Immature natural killer cell (primary cell): ENCODE results near the gene TMEM184B. TPM values are rescaled to one million over a fixed set of nuclear protein-coding genes. Genes with fewer than 3 reads are reported as not detected.

Experiments used
- DNase-seq, 3 donors: peaks; one replicate each; pipeline ENCODE4 v3.0.0; 2022; ENCODE audit warnings: mixed read lengths in 1 of 3
- H3K27ac Mint-ChIP-seq, 6 donors: one replicate each; pipeline ENCODE4 v1.8.0; 2020; ENCODE audit warnings: mixed read lengths in 6 of 6, mild to moderate bottlenecking in 5 of 6, inconsistent platforms in 4 of 6, moderate library complexity in 3 of 6
- H3K27me3 Mint-ChIP-seq, 3 donors: one replicate each; pipeline ENCODE4 v1.8.0; 2020 to 2021; ENCODE audit warnings: low read depth in 3 of 3, mild to moderate bottlenecking in 3 of 3, mixed read lengths in 3 of 3, moderate library complexity in 3 of 3, inconsistent platforms in 1 of 3
- H3K36me3 Mint-ChIP-seq, 3 donors: one replicate each; pipeline ENCODE4 v1.8.0; 2020; ENCODE audit warnings: mixed read lengths in 3 of 3, inconsistent platforms in 2 of 3, mild to moderate bottlenecking in 2 of 3
- H3K4me1 Mint-ChIP-seq, 2 donors: one replicate each; pipeline ENCODE4 v1.8.0; 2020; ENCODE audit warnings: inconsistent platforms in 2 of 2, mild to moderate bottlenecking in 2 of 2, mixed read lengths in 2 of 2, moderate library complexity in 1 of 2
- H3K4me3 Mint-ChIP-seq, 5 donors: one replicate each; pipeline ENCODE4 v1.8.0; 2020; ENCODE audit warnings: mild to moderate bottlenecking in 5 of 5, mixed read lengths in 5 of 5, inconsistent platforms in 3 of 5, moderate library complexity in 3 of 5
- H3K9me3 Mint-ChIP-seq, 6 donors: one replicate each; pipeline ENCODE4 v1.8.0; 2020; ENCODE audit warnings: mild to moderate bottlenecking in 6 of 6, mixed read lengths in 6 of 6, inconsistent platforms in 4 of 6, moderate library complexity in 3 of 6
- polyA plus RNA-seq, 3 donors: library from polyadenylated mRNA; unstranded; fragments of 300-500 nt; fragmentation: Illumina TruSeq; gene quantifications; one replicate each; pipeline ENCODE4 v1.2.3, GENCODE V29; 2021

Gene TMEM184B
- polyA plus RNA-seq, 3 donors from 2014 or later: 12.1 to 50.7 (median 30.3) TPM

DNA sequence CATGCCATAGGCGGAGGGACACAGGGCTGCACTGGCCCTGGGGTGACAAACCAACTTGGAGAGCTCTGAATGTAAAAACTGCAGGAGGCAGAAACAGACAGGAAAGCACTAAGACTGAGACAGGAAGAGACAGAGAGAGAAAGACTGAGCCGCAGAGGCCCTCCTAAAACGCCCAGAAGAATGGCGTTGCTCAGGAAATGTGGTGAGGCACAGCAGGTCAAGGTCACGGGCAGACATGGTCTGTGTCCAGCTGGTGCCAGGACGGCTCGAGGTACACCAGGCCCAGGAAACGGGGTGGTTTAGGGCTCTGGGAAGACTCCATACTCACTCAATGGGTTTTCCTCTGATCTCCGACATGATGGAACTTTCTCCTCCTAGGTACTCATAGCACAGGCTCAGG is 41.9 kb downstream of the TMEM184B start:
- H3K27ac Mint-ChIP-seq: peak overlapping the region; percentile 84 to 96 (median 94)
- peak overlapping the region in 3 of 5 donors; percentile 28 to 73 (median 33) for H3K4me3 Mint-ChIP-seq
- no peak for DNase-seq
- peaks cover 4 to 19% (median 14%) of the 10 kb centered on the region in 3 donors for H3K36me3 Mint-ChIP-seq
- peaks cover 30 to 32% of the 10 kb centered on the region in 2 donors for H3K4me1 Mint-ChIP-seq
- H3K9me3 Mint-ChIP-seq: no peaks in the 10 kb centered on the region
- peaks cover 0 to 3% (median 0%) of the 10 kb centered on the region in 3 donors for H3K27me3 Mint-ChIP-seq

DNA sequence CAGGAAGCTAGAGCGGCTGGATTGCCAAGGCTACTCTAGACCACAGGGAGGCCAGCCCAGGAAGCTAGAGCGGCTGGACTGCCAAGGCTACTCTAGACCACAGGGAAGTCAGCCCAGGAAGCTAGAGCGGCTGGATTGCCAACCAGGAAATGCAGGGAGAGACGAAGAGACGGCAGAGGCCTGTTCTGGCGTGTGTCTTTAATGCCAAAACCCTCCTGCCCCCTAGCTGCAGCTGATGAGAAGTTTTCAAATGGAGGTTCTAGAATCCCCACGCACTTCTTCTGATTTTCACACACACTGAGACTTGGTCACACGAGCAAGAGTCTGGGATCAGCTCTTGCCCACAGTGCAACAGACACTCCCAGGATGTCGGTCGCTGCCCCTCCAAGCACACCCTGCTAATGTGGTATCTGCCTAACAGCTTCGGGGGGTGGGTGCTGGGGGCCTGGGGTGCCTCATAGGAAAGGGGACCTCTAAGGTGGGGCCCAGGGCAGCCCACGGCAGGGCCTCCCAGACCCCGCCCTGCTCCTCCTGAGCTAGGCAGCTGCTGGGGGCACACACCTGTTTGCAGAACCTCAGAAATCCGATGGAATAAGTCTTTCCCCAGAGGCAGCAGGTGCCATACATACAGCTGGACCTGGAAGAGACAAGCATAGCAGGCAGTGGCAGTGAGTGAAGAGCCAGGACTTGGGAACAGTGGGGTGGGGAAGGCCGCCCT is 42.5 kb downstream of the TMEM184B start:
- Mint-ChIP-seq H3K27me3 (peaks cover 0 to 3% (median under 1%) of the 10 kb centered on the region in 3 donors), H3K4me3 (peak overlapping the region; percentile 19 to 73 (median 28)), H3K27ac (peak overlapping the region; percentile 84 to 96 (median 94)), H3K36me3 (peaks cover 4 to 17% (median 14%) of the 10 kb centered on the region in 3 donors), H3K9me3 (no peaks in the 10 kb centered on the region), H3K4me1 (peaks cover 30 to 32% of the 10 kb centered on the region in 2 donors)
- DNase-seq: peak; percentile 76 to 79 (median 78)

DNA sequence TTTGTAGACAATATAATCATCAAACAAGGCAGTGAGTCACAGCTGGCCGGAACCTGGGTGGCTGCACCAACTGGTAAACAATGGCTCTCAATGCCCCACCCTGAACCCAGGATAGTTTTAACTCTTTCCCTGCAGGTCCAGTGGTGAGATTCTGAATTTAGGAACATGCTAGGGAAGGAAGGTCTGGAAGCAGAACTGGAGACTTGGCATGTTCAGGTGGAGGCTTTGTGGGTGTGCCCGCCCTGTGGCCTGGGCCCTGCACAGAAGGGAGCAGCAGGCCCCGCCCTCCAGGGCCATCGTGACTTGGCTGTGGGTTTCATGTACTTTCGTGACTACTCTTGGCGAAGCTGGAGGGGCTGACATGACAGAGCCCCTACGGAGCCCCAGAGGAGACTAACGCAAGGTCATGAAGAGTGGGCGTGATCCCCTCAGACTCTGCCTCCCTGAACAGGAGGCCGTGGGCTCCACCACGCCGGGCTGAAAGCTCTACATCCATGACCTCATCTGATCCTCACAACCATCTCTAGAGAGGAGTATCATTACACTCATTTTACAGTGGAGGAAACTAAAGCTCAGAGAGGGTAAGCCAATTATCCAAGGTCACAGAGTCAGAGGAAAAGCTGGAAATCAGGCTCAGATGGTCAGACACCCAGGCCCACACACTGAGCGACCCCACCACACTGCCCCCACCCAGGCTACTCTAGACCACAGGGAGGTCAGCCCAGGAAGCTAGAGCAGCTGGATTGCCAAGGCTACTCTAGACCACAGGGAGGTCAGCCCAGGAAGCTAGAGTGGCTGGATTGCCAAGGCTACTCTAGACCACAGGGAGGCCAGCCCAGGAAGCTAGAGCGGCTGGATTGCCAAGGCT is 43.7 kb downstream of the TMEM184B start:
- H3K4me1 Mint-ChIP-seq: peaks cover 28 to 32% of the 10 kb centered on the region in 2 donors
- peaks cover 4 to 18% (median 9%) of the 10 kb centered on the region in 3 donors for H3K36me3 Mint-ChIP-seq
- peak in 2 of 3 donors; percentile 3 to 29 for DNase-seq
- no peaks in the 10 kb centered on the region for H3K9me3 Mint-ChIP-seq
- peak overlapping the region; percentile 55 to 69 (median 61) for H3K4me3 Mint-ChIP-seq
- H3K27ac Mint-ChIP-seq: peak overlapping the region; percentile 80 to 98 (median 90)
- H3K27me3 Mint-ChIP-seq: peaks cover 0 to 3% (median 2%) of the 10 kb centered on the region in 3 donors

DNA sequence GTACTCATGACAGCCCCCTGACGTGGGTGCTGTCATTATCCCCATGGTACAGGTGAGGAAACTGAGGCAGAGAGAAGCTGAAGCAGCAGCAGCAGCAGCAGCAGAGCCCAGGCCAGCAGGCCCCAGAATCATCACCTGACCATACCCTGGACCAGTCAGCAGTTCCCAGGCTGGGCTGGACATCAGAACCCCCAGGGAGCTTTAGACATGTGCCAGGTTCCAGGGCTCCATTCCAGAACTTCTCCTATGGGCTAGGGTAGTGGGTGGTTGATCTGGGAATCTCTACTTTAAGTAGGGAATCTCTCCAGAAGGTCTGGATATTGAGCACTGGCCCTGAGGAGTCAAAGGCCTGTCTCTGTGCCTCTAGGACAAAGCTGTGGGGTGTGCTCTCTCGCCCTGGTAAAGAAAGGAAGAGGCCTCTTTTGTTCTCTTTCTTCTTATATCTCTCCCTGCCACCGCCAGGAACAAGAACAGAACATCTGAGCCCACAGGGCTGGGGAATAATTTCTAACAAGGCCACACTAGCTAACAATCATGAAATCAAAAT is 44.4 kb downstream of the TMEM184B start:
- H3K27ac Mint-ChIP-seq: peak overlapping the region; percentile 80 to 98 (median 90)
- peak overlapping the region; percentile 55 to 69 (median 61) for H3K4me3 Mint-ChIP-seq

DNA sequence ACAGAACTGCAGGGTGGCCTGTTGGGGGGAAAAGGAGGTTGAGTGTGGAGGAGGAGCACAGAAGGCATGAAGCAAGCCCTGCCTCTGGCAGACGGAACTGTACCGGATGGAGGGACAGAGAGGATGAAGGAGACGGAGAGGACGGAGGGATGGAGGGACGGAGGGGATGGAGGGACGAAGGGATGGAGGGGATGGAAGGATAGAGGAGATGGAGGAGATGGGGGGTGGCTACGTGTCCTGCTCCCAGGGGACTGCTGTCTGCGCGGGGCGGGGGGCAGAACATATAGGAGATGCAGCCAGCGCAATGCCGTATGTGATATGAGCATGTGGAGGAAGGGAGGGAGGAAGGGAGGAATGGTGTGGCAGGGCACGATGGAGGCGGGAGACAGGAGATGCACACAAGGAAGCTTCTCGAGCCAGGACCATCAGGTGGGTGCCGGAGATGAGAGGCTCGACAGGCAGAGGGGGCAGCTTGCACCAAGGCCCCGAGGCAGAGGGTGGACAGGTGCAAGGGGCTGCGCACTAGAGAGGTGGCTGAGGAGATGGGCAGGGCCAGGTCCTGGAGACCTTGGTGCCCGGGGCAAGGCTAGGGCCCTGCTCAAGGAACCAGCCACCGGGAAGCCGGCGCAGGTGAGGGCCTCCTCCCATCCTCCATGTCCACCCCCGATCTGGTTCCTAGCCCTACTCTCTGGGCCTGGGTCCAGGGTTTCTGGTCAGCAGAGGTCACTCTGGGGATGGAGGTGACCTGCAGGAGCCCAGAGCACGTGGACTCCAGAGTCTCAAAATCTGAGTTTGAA is 45.8 kb downstream of the TMEM184B start:
- DNase-seq: no peak
- Mint-ChIP-seq H3K27me3 (peaks cover 0 to 2% (median 2%) of the 10 kb centered on the region in 3 donors), H3K4me1 (peaks cover 28 to 32% of the 10 kb centered on the region in 2 donors), H3K27ac (peak overlapping the region in 2 of 6 donors; percentile 22 to 68), H3K9me3 (no peaks in the 10 kb centered on the region), H3K36me3 (peaks cover 8 to 19% (median 9%) of the 10 kb centered on the region in 3 donors), H3K4me3 (no peak overlapping the region)

More for the DNA sequence above, 44.4 kb downstream of the TMEM184B start:
- peaks cover 0 to 2% (median 2%) of the 10 kb centered on the region in 3 donors for H3K27me3 Mint-ChIP-seq
- H3K9me3 Mint-ChIP-seq: no peaks in the 10 kb centered on the region
- no peak for DNase-seq
- H3K36me3 Mint-ChIP-seq: peaks cover 4 to 16% (median 9%) of the 10 kb centered on the region in 3 donors
- peaks cover 28 to 32% of the 10 kb centered on the region in 2 donors for H3K4me1 Mint-ChIP-seq

DNA sequence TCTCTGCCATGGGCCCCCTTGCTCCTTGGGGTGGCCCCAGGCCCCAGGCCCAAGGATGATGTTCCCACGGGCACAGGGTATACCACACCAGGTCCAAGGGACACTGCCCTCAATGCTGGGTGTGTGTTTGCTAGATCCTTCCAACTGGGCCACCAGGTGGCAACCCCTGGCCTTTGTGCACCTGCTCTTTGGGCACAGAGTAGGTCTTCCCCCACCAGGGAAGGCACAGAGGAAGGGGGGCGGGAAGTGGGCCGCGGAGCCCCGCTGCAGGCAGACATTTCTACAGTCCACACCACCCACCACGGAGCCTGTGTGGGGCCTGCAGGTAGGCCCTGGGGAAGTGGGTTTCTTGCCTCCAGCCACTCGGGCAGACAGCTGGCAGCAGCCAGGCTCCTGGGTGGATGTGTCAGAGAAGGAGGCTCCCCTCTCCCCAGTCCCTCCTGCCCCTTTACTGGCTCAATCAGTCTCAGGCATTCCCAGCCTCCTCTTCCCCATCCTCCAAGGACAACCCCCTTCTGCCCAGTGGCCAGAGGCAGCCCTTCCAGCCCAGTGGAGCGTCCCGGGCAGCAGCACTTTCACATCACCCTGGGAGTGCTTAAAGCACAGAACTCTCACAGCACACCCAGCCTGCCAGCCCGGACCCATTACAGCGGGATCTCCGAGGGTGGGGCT is 49.4 kb downstream of the TMEM184B start:
- peaks cover 0 to 8% (median 4%) of the 10 kb centered on the region in 3 donors for H3K36me3 Mint-ChIP-seq
- peaks cover 15 to 17% of the 10 kb centered on the region in 2 donors for H3K4me1 Mint-ChIP-seq
- H3K4me3 Mint-ChIP-seq: no peak overlapping the region
- H3K9me3 Mint-ChIP-seq: no peaks in the 10 kb centered on the region
- DNase-seq: no peak
- H3K27ac Mint-ChIP-seq: peak overlapping the region in 1 of 6 donors; percentile 59
- H3K27me3 Mint-ChIP-seq: peaks cover 1 to 5% (median 4%) of the 10 kb centered on the region in 3 donors

DNA sequence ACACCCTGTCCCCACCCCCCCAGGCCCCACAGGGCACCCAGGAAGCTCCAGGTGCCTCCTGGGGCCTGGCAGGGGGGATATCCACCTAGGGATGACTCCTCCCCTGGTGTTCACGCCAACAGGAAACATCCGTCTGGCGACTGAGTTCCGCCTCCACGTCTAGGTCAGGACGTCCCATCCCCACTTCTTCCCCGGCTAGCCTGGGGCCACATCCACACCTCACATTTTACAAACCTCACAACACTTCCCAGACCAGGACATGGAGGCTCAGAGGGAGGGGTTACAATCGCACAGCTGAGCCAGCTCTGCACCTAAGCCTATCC is 50.1 kb downstream of the TMEM184B start:
- Mint-ChIP-seq H3K9me3 (no peaks in the 10 kb centered on the region), H3K36me3 (peaks cover 0 to 8% (median 4%) of the 10 kb centered on the region in 3 donors), H3K27me3 (peaks cover 8 to 12% (median 9%) of the 10 kb centered on the region in 3 donors), H3K27ac (peak overlapping the region in 1 of 6 donors; percentile 40), H3K4me3 (no peak overlapping the region), H3K4me1 (peaks cover 18% of the 10 kb centered on the region in 2 donors)
- DNase-seq: no peak

DNA sequence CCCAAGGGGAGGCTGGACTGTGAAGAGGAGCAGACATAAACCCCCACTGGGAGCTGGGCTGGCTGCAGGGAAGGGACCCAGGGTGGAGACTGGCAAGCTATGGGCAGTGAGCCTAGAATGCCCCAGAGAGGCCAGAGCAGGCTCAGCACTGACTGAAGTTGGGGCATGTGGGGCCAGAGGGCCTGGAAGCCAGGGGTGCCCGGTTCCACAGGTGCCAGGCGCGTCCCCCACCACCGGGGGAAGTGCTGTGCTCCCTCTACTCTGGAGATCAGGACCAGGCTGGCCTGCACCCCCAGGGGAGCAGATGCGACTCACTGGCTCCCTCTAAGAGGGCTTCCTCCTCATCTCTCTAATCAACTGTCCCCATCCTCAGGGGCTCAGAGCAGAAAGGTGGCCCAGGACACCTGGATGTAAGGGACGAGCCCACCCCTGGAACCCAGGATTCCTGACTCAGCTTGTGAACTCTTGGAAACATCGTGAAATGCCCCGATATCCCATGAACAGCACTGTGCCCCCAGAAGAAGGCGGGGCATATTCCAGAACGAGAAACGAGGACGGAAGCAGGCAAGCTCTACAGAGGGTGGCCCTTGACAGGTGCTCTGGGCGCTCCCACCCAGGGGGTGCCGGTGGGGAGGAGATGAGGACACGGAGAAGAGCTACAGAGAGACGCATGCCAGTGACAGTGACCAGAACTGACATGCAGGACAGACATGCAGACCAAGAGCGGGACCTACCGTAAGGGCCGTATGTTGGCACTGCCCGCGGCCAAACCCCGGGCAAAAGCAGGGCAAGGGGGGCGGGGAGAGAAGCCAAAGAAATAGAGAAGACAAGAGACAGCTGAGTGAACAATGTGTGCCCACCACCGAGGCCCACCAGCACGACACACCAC is 50.7 kb downstream of the TMEM184B start:
- DNase-seq: no peak
- Mint-ChIP-seq H3K36me3 (peaks cover 0 to 8% (median 4%) of the 10 kb centered on the region in 3 donors), H3K27ac (peak overlapping the region in 3 of 6 donors; percentile 40 to 59 (median 53)), H3K4me3 (no peak overlapping the region), H3K9me3 (no peaks in the 10 kb centered on the region), H3K27me3 (peaks cover 12 to 18% (median 15%) of the 10 kb centered on the region in 3 donors), H3K4me1 (peaks cover 19 to 20% of the 10 kb centered on the region in 2 donors)

DNA sequence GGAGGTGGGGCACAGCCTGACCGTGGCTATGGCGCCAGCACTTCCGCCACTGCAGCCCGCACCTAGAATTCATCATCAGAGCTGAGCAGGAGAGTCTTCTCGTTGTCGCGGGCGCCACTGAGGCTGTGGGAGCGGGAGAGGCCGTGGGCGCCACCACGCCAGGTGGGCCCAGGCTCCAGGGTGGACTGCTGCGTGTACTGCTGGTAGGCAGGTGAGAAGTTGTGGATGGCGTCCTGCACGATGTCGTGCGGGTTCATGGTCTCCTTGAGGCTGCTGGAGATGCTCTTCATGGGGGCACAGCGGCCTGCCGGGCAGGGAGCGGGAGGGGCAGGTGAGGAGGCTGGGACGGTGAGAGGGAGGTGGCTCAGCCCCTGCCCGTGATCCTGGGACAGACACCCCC is 51.4 kb downstream of the TMEM184B start:
- peaks cover 19 to 22% of the 10 kb centered on the region in 2 donors for H3K4me1 Mint-ChIP-seq
- no peaks in the 10 kb centered on the region for H3K9me3 Mint-ChIP-seq
- no peak overlapping the region for H3K4me3 Mint-ChIP-seq
- DNase-seq: no peak
- peaks cover under 1 to 10% (median 4%) of the 10 kb centered on the region in 3 donors for H3K36me3 Mint-ChIP-seq
- H3K27me3 Mint-ChIP-seq: peaks cover 16 to 25% (median 23%) of the 10 kb centered on the region in 3 donors
- no peak overlapping the region for H3K27ac Mint-ChIP-seq

DNA sequence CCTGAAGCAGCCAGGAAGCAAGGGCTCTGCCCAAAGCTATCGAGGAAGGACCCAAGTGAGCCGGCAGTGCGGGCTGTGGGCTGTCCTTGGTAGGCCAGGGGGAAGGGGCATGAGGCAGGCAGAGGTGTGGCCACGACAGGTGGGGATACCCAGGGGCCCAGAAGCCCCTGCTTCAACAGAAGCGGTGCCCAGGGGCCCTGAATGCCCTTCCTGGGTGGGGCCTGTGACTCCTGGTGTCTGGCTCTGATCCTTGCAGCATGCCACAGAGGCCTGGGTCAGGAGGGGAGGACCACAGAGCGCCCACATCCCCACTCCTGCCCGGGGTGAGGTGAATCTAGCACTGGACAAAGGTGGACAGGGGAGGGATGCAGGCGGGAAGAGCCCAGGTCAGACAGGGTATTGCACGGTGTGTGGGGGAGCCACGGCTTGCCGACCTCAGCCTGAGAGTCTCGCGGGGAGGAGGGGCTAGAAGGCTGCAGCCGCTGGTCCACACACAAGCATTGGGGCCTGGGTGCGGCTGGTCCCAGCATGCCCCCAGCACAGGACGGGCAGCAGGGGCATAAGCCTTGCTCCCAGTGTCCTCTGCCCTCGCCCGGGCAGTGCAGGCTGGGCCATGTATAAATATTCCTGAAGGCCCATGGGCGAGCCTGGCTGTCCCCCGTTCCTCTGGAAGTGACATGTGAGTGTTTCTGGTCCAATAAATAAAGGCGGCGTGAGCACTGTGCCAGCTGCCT is 52.0 kb downstream of the TMEM184B start:
- Mint-ChIP-seq H3K27ac (no peak overlapping the region), H3K27me3 (peaks cover 20 to 30% (median 29%) of the 10 kb centered on the region in 3 donors), H3K4me1 (peaks cover 19 to 24% of the 10 kb centered on the region in 2 donors), H3K36me3 (peaks cover 3 to 12% (median 4%) of the 10 kb centered on the region in 3 donors), H3K4me3 (no peak overlapping the region), H3K9me3 (no peaks in the 10 kb centered on the region)
- DNase-seq: no peak

DNA sequence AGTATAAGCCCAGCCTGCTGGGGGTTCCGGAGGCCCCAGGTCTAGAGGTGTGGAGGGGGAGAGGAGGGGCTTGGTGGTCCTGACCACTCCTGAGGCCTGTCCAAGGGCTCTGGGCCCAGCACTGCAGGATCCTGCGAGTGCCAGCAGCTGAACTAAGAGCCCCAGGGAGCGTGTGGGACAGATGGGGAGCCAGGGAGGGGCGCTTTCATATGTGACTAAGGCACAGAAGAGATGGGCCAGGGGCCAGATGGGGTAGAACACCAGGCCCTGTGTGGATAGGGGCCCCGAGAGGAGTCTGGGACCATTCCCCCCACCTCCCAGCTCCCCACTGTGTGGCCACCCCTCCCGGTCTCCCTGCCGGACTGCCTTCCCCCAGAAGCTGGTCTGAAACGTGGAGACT is 52.6 kb downstream of the TMEM184B start:
- no peaks in the 10 kb centered on the region for H3K9me3 Mint-ChIP-seq
- peaks cover 3 to 9% (median 4%) of the 10 kb centered on the region in 3 donors for H3K36me3 Mint-ChIP-seq
- peak overlapping the region in 3 of 6 donors; percentile 23 to 64 (median 62) for H3K27ac Mint-ChIP-seq
- DNase-seq: no peak
- H3K4me1 Mint-ChIP-seq: peaks cover 21 to 25% of the 10 kb centered on the region in 2 donors
- H3K27me3 Mint-ChIP-seq: peaks cover 25 to 34% (median 34%) of the 10 kb centered on the region in 3 donors
- H3K4me3 Mint-ChIP-seq: no peak overlapping the region
